IMR-90 (cell line): ENCODE measurements around the gene ADRB2. TPM values are rescaled to one million over a fixed set of nuclear protein-coding genes. Genes with fewer than 3 reads are reported as not detected.

Source experiments
- MXI1 ChIP-seq: IDR thresholded peaks from 2 replicates; pipeline ENCODE4 v1.6.1; 2012; ENCODE audit warnings: low read depth, mild to moderate bottlenecking, low read length, moderate library complexity, borderline replicate concordance
- polyA plus RNA-seq, 3 experiments: library from polyadenylated mRNA; depleted of rRNA; stranded (reverse); fragments of >200 nt; gene quantifications; 2 replicates each; pipeline ENCODE4 v1.2.3, GENCODE V29; 2012; ENCODE audit warnings: low replicate concordance in 1 of 3
- total RNA-seq: library from RNA; depleted of rRNA; stranded (reverse); fragments of >200 nt; gene quantifications from 2 replicates; pipeline ENCODE4 v1.2.3, GENCODE V29; 2012
- TF ChIP-seq, protein P1 (sequence below): conservative IDR thresholded peaks from 2 replicates; pipeline ENCODE4 v1.5.1; 2012; ENCODE audit warnings: mild to moderate bottlenecking, low read depth, low read length, improper control_type of control experiment

Gene ADRB2
- total and polyA plus RNA-seq, 2 of the 4 experiments (the other 2 are of a cell fraction), result 1.6 to 3.4 TPM

DNA sequence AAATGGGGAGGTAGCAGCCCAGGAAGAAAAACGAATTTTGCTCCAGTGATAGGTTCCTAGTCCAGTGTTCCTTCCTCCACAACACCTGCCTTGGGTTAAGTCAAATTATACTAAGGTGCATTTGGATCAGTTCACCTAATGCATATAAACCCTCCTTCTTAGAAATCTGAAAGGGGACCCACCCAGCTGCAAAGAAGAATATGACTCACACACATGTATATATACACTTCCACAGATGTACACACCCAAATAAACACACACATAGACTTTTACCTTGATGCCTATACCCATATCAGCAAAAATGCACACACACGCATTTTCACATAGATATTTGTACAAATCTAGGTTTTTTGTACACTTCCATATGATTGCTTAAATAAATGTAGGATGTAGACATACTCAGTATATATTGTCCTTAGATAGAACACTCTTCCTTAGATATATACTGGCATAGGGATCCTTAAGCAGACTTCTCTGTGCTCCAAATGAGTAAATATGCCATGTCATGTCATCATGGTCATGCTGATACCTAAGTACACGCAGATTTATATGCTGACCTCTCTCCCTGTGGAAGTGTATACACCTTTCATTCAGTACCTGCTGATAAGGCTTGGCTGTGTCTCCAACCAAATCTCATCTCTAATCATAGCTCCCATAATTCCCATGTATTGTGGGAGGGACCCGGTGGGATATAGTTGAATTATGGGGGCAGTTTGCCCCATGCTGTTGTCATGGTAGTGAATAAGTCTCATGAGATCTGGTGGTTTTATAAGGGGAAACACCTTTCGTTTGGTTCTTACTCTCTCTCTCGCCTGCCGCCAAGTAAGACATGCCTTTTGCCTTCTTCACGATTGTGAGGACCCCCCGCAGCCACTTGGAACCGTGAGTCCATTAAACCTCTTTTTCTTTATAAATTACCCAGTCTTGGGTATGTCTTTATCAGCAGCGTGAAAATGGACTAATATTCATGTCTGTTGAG, 10.2 kb downstream of the ADRB2 start (continued):
- TF ChIP-seq, protein P1, sequence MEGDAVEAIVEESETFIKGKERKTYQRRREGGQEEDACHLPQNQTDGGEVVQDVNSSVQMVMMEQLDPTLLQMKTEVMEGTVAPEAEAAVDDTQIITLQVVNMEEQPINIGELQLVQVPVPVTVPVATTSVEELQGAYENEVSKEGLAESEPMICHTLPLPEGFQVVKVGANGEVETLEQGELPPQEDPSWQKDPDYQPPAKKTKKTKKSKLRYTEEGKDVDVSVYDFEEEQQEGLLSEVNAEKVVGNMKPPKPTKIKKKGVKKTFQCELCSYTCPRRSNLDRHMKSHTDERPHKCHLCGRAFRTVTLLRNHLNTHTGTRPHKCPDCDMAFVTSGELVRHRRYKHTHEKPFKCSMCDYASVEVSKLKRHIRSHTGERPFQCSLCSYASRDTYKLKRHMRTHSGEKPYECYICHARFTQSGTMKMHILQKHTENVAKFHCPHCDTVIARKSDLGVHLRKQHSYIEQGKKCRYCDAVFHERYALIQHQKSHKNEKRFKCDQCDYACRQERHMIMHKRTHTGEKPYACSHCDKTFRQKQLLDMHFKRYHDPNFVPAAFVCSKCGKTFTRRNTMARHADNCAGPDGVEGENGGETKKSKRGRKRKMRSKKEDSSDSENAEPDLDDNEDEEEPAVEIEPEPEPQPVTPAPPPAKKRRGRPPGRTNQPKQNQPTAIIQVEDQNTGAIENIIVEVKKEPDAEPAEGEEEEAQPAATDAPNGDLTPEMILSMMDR, result no peak
- no peak for TF ChIP-seq MXI1
